Keratinocyte (primary cell): ENCODE measurements around the gene KIF26A. TPM values are rescaled to one million over a fixed set of nuclear protein-coding genes. Genes with fewer than 3 reads are reported as not detected.
"Not testable (repeated sequence)": the region's sequence is repeated elsewhere in the genome, so short reads cannot be mapped to it uniquely, and the experiment has no call there.

Source experiments
- DNase-seq: peaks from one replicate; pipeline ENCODE4 v3.0.0-alpha.2; 2011; ENCODE audit warnings: low read depth, missing footprints, low spot score
- FAIRE-seq: peaks from 2 replicates; lab custom pipeline; 2011; peaks lifted over from hg19 to GRCh38; lab: Jason Lieb, UNC
- H2AFZ ChIP-seq: 2 replicates; pipeline ENCODE4 v1.6.0; 2012; ENCODE audit warnings: low read length, control low read depth, inconsistent platforms; ENCODE audit not compliant: control insufficient read depth
- H3K27ac ChIP-seq: 2 replicates; pipeline ENCODE4 v1.5.1; 2011; ENCODE audit warnings: low read length; ENCODE audit not compliant: control insufficient read depth, insufficient read depth
- H3K27me3 ChIP-seq: 3 replicates; pipeline ENCODE4 v1.6.0; 2011; ENCODE audit warnings: low read length; ENCODE audit not compliant: control insufficient read depth, insufficient read depth; ENCODE audit errors: extremely low read depth
- H3K36me3 ChIP-seq, 2 experiments: 2 replicates in 1 of 2; 3 replicates in 1 of 2; pipeline ENCODE4 v1.5.1; 2011; ENCODE audit warnings: low read length in 2 of 2, mild to moderate bottlenecking in 1 of 2; ENCODE audit not compliant: control insufficient read depth in 2 of 2, insufficient read depth in 2 of 2; ENCODE audit errors: extremely low read depth in 1 of 2
- H3K4me1 ChIP-seq: 3 replicates; pipeline ENCODE4 v1.5.1; 2011; ENCODE audit warnings: low read length; ENCODE audit not compliant: control insufficient read depth, insufficient read depth; ENCODE audit errors: extremely low read depth
- H3K4me2 ChIP-seq: 3 replicates; pipeline ENCODE4 v1.6.0; 2011; ENCODE audit warnings: low read depth, low read length; ENCODE audit not compliant: control insufficient read depth, insufficient read depth; ENCODE audit errors: extremely low read depth
- H3K4me3 ChIP-seq, 3 experiments: fragments of 200-600 bp in 1 of 3; sonication (generic) in 1 of 3; 2 replicates in 2 of 3; 3 replicates in 1 of 3; pipeline ENCODE4 v1.5.1; 2011 to 2016; ENCODE audit warnings: low read length in 3 of 3, mild to moderate bottlenecking in 3 of 3, control low read depth in 2 of 3, inconsistent platforms in 1 of 3, low read depth in 1 of 3, mixed read lengths in 1 of 3, mixed run types in 1 of 3, moderate library complexity in 1 of 3; ENCODE audit not compliant: control insufficient read depth in 2 of 3, insufficient read depth in 2 of 3; ENCODE audit errors: extremely low read depth in 1 of 3
- H3K79me2 ChIP-seq: 2 replicates; pipeline ENCODE4 v1.6.0; 2012; ENCODE audit warnings: low read length; ENCODE audit not compliant: control insufficient read depth, insufficient read depth
- H3K9ac ChIP-seq: 3 replicates; pipeline ENCODE4 v1.6.0; 2011; ENCODE audit warnings: low read length; ENCODE audit not compliant: control insufficient read depth, insufficient read depth; ENCODE audit errors: extremely low read depth
- H3K9me1 ChIP-seq: 3 replicates; pipeline ENCODE4 v1.6.0; 2011; ENCODE audit warnings: low read length; ENCODE audit not compliant: control insufficient read depth, insufficient read depth; ENCODE audit errors: extremely low read depth
- H3K9me3 ChIP-seq: 2 replicates; pipeline ENCODE4 v1.5.1; 2012; ENCODE audit warnings: low read depth, low read length; ENCODE audit not compliant: control insufficient read depth
- H4K20me1 ChIP-seq: 3 replicates; pipeline ENCODE4 v1.6.0; 2011; ENCODE audit warnings: low read length; ENCODE audit not compliant: control insufficient read depth, insufficient read depth; ENCODE audit errors: extremely low read depth
- CTCF ChIP-seq, 3 experiments: IDR thresholded peaks in 1 of 3; conservative IDR thresholded peaks in 1 of 3; optimal IDR thresholded peaks in 1 of 3; 2 replicates in 2 of 3; 3 replicates in 1 of 3; pipeline versions ENCODE3 to v1.5.1; 2011; ENCODE audit warnings: low read length in 3 of 3, mild to moderate bottlenecking in 3 of 3, moderate library complexity in 2 of 3, control low read depth in 1 of 3, inconsistent platforms in 1 of 3; ENCODE audit not compliant: insufficient read depth in 2 of 3; ENCODE audit errors: extremely low read depth in 1 of 3
- EZH2 ChIP-seq: IDR thresholded peaks from one replicate; pipeline ENCODE4 v1.6.1; 2012; ENCODE audit warnings: inconsistent platforms, mild to moderate bottlenecking, low read length, moderate library complexity
- dilution Hi-C: fragments of 300-500 bp; cut with MboI; formaldehyde crosslinking; loops from one replicate; pipeline ENCODE4 v1.7.0; 2020; ENCODE audit warnings: low sequenced_read_pairs; ENCODE audit not compliant: extremely low pct_ligation_motif_present
- polyA plus RNA-seq, 5 experiments: library from polyadenylated mRNA; depleted of rRNA in 3 of 5; stranded (reverse) in 3 of 5; stranded (forward) in 1 of 5; unstranded in 1 of 5; fragments of >200 nt; gene quantifications; 1 replicate in 1 of 5; 2 replicates in 3 of 5; 3 replicates in 1 of 5; pipeline versions ENCODE4 v1.2.1 to v1.2.3, GENCODE V29; 2011 to 2012; ENCODE audit warnings: missing spikeins in 2 of 5, low read depth in 1 of 5, low replicate concordance in 1 of 5

KIF26A gene
- polyA plus RNA-seq, 1 donor (not counting 4 experiments of a cell fraction or from before 2014, with no cell fraction given): 0.07 TPM

- FAIRE-seq, H2AFZ ChIP-seq, H3K4me2 ChIP-seq, DNase-seq, H4K20me1 ChIP-seq, H3K9me3 ChIP-seq, H3K36me3 ChIP-seq, H3K9ac ChIP-seq, dilution Hi-C loops, H3K27me3 ChIP-seq, H3K4me1 ChIP-seq, H3K27ac ChIP-seq, H3K79me2 ChIP-seq, H3K9me1 ChIP-seq, H3K4me3 ChIP-seq: not testable (repeated sequence)
Observed at GRCh38 chr14:104208331-104208730, 69.9 kb downstream of the KIF26A start.

GRCh38 chr14:104209071-104209470 lies 70.7 kb downstream of the KIF26A start:
- H3K4me3 ChIP-seq, H3K27ac ChIP-seq, DNase-seq, H3K9ac ChIP-seq, H3K9me1 ChIP-seq, H3K4me1 ChIP-seq, H3K9me3 ChIP-seq, H3K4me2 ChIP-seq, H4K20me1 ChIP-seq, FAIRE-seq, H3K27me3 ChIP-seq, H2AFZ ChIP-seq, dilution Hi-C loops, H3K79me2 ChIP-seq, H3K36me3 ChIP-seq: not testable (repeated sequence)

GRCh38 chr14:104209985-104210816 lies 71.8 kb downstream of the KIF26A start:
- Histone ChIP-seq H4K20me1 (no peaks in the 10 kb centered on the region), H3K9me1 (no peaks in the 10 kb centered on the region), H3K4me1 (no peaks in the 10 kb centered on the region), H3K36me3 (no peaks in the 10 kb centered on the region), H3K4me3 (no peak overlapping the region), H3K27ac (no peak overlapping the region), H3K27me3 (no peaks in the 10 kb centered on the region), H3K9ac (no peak overlapping the region), H3K79me2 (no peaks in the 10 kb centered on the region), H2AFZ (no peak overlapping the region), H3K4me2 (no peak overlapping the region), H3K9me3 (no peaks in the 10 kb centered on the region)
- TF ChIP-seq EZH2 (no peak), CTCF (optimal IDR thresholded peaks at IDR 0.05 in 1 of 3, IDR thresholded peaks at IDR 0.05 in 1 of 3, conservative IDR thresholded peaks at IDR 0.05 in 1 of 3; ENCODE audit: extremely low read depth in 1 of 3, insufficient read depth in 2 of 3, low read length in 3 of 3) (no peak)
- no peak for DNase-seq
- no peak for FAIRE-seq
- dilution Hi-C loops: no loop called here
